ENCODE measurements around the gene CLMN. TPM values are rescaled to one million over a fixed set of nuclear protein-coding genes. Genes with fewer than 3 reads are reported as not detected.

The CLMN gene
- total RNA-seq, 1 donor from 2014 or later = 6.3 TPM

GRCh38 chr14:95137164-95137803 is 182.4 kb downstream of the CLMN start:
- TF ChIP-seq CTCF (IDR thresholded peaks at IDR 0.05) (no peak), EZH2 (IDR thresholded peaks at IDR 0.05) (no peak), EZH2phosphoT487 (IDR thresholded peaks at IDR 0.05) (no peak)
- Histone ChIP-seq H3K27ac (peak overlapping the region; percentile 50), H3K9ac (no peak overlapping the region), H4K20me1 (ENCODE audit: low read depth) (peaks cover 33% of the 10 kb centered on the region), H3K9me3 (ENCODE audit: low read depth) (no peaks in the 10 kb centered on the region), H2AFZ (replicated peaks) (no peak overlapping the region), H3K79me2 (ENCODE audit: low read depth) (peaks cover 89% of the 10 kb centered on the region), H3K36me3 (no peaks in the 10 kb centered on the region), H3F3A (ENCODE audit: low read depth) (peaks cover 25% of the 10 kb centered on the region), H3K4me1 (peaks cover 65% of the 10 kb centered on the region), H3K4me3 (peak overlapping the region; percentile 2), H3K27me3 (no peaks in the 10 kb centered on the region), H3K4me2 (peak overlapping the region; percentile 57)
- peaks cover 68% of the 10 kb centered on the region for H3K4me1 Mint-ChIP-seq
- peaks cover 2% of the 10 kb centered on the region for H3K27me3 Mint-ChIP-seq (ENCODE audit: insufficient read depth, low read depth)
- peak overlapping the region; percentile 90 for H3K27ac Mint-ChIP-seq
- H3K9me3 Mint-ChIP-seq = no peaks in the 10 kb centered on the region
- DNase-seq (ENCODE audit: low spot score) = no peak
- H3K36me3 Mint-ChIP-seq = peaks cover 8% of the 10 kb centered on the region
- no peak overlapping the region for H3K4me3 Mint-ChIP-seq

GRCh38 chr14:95136631-95137030 is 183.1 kb downstream of the CLMN start:
- peaks cover 3% of the 10 kb centered on the region for H3K36me3 ChIP-seq
- Mint-ChIP-seq H3K4me3 (no peak overlapping the region), H3K4me1 (peaks cover 73% of the 10 kb centered on the region), H3K36me3 (peaks cover 4% of the 10 kb centered on the region), H3K27ac (peak overlapping the region; percentile 33), H3K9me3 (no peaks in the 10 kb centered on the region), H3K27me3 (ENCODE audit: insufficient read depth, low read depth) (peaks cover 2% of the 10 kb centered on the region)
- peaks cover 65% of the 10 kb centered on the region for H3K4me1 ChIP-seq
- no peaks in the 10 kb centered on the region for H3K27me3 ChIP-seq
- H3K27ac ChIP-seq = no peak overlapping the region
- H3K9me3 ChIP-seq (ENCODE audit: low read depth) = no peaks in the 10 kb centered on the region
- H3K4me2 ChIP-seq = no peak overlapping the region
- H3K9ac ChIP-seq = no peak overlapping the region
- no peak overlapping the region for H3K4me3 ChIP-seq
- DNase-seq (ENCODE audit: low spot score) = no peak
- H3F3A ChIP-seq (ENCODE audit: low read depth) = peaks cover 25% of the 10 kb centered on the region
- H4K20me1 ChIP-seq (ENCODE audit: low read depth) = peaks cover 28% of the 10 kb centered on the region
- H2AFZ ChIP-seq (replicated peaks) = no peak overlapping the region
- peaks cover 88% of the 10 kb centered on the region for H3K79me2 ChIP-seq (ENCODE audit: low read depth)
- TF ChIP-seq EZH2 (IDR thresholded peaks at IDR 0.05) (no peak), CTCF (IDR thresholded peaks at IDR 0.05) (no peak), EZH2phosphoT487 (IDR thresholded peaks at IDR 0.05) (no peak)

GRCh38 chr14:95134304-95134933 is 185.3 kb downstream of the CLMN start:
- H3K36me3 ChIP-seq = peaks cover 3% of the 10 kb centered on the region
- no peak for DNase-seq (ENCODE audit: low spot score)
- H3F3A ChIP-seq (ENCODE audit: low read depth) = peaks cover 25% of the 10 kb centered on the region
- no peaks in the 10 kb centered on the region for H3K27me3 ChIP-seq
- peaks cover 2% of the 10 kb centered on the region for H3K27me3 Mint-ChIP-seq (ENCODE audit: insufficient read depth, low read depth)
- H3K27ac ChIP-seq = peak overlapping the region; percentile 67
- H3K79me2 ChIP-seq (ENCODE audit: low read depth) = peaks cover 66% of the 10 kb centered on the region
- peak overlapping the region; percentile 88 for H3K27ac Mint-ChIP-seq
- TF ChIP-seq CTCF (IDR thresholded peaks at IDR 0.05) (no peak), EZH2 (IDR thresholded peaks at IDR 0.05) (no peak), EZH2phosphoT487 (IDR thresholded peaks at IDR 0.05) (no peak)
- H2AFZ ChIP-seq (replicated peaks) = no peak overlapping the region
- no peak overlapping the region for H3K9ac ChIP-seq
- peaks cover 10% of the 10 kb centered on the region for H3K36me3 Mint-ChIP-seq
- no peak overlapping the region for H3K4me3 ChIP-seq
- H3K4me3 Mint-ChIP-seq = peak overlapping the region; percentile 63
- H4K20me1 ChIP-seq (ENCODE audit: low read depth) = peaks cover 30% of the 10 kb centered on the region
- peak overlapping the region; percentile 71 for H3K4me2 ChIP-seq
- H3K9me3 ChIP-seq (ENCODE audit: low read depth) = no peaks in the 10 kb centered on the region
- peaks cover 53% of the 10 kb centered on the region for H3K4me1 ChIP-seq
- H3K4me1 Mint-ChIP-seq = peaks cover 74% of the 10 kb centered on the region
- H3K9me3 Mint-ChIP-seq = no peaks in the 10 kb centered on the region

Measured in neural progenitor cell (in vitro differentiated cells).